ENCODE measurements around the gene IQSEC3.

GRCh38 chr12:54750-55535 lies 11.6 kb upstream of the IQSEC3 start:
- TF ChIP-seq CTCF (conservative IDR thresholded peaks at IDR 0.05; ENCODE audit: low read length) (no peak), EZH2phosphoT487 (IDR thresholded peaks at IDR 0.05; ENCODE audit: borderline replicate concordance) (no peak)

Data from Loucy (cell line).